ENCODE data around the gene GOLM1.
"Not testable (repeated sequence)": the region's sequence is repeated elsewhere in the genome, so short reads cannot be mapped to it uniquely, and the experiment has no call there.

The GOLM1 gene

GRCh38 chr9:86098824-86099700 is at the start of gene GOLM1:
Gene GOLM1, minus strand, starts transcription at chr9:86099558. Its CDS starts 20,238 bp downstream, at chr9:86079320.
- DNase-seq (ENCODE audit: low spot score), result no peak

GRCh38 chr9:86146671-86147070 is 47.3 kb upstream of the GOLM1 start:
- DNase-seq (ENCODE audit: low spot score), result not testable (repeated sequence)

GRCh38 chr9:86145960-86146359 is 46.6 kb upstream of the GOLM1 start:
- DNase-seq (ENCODE audit: low spot score), result not testable (repeated sequence)

- no peak for DNase-seq (ENCODE audit: low spot score)
These were observed 43.6 kb upstream of the GOLM1 start for GRCh38 chr9:86142973-86143372.

- DNase-seq (ENCODE audit: low spot score), result no peak
These were observed 42.5 kb upstream of the GOLM1 start for GRCh38 chr9:86141843-86142242.

GRCh38 chr9:86135371-86135770 is 36.0 kb upstream of the GOLM1 start:
- DNase-seq (ENCODE audit: low spot score), result no peak

GRCh38 chr9:86134361-86134760 is 35.0 kb upstream of the GOLM1 start:
- no peak for DNase-seq (ENCODE audit: low spot score)

- DNase-seq (ENCODE audit: low spot score), result no peak
These were observed 29.0 kb upstream of the GOLM1 start for GRCh38 chr9:86128235-86128822.

- peak; percentile 69 for DNase-seq (ENCODE audit: low spot score)
These were observed 27.9 kb upstream of the GOLM1 start for GRCh38 chr9:86126998-86127972.

- DNase-seq (ENCODE audit: low spot score), result no peak
These were observed 23.0 kb upstream of the GOLM1 start for GRCh38 chr9:86122311-86122710.

GRCh38 chr9:86119457-86119856 is 20.1 kb upstream of the GOLM1 start:
- DNase-seq (ENCODE audit: low spot score), result no peak

- DNase-seq (ENCODE audit: low spot score), result no peak
These were observed 17.1 kb upstream of the GOLM1 start for GRCh38 chr9:86116425-86116824.

- DNase-seq (ENCODE audit: low spot score), result no peak
These were observed 16.5 kb upstream of the GOLM1 start for GRCh38 chr9:86115886-86116285.

GRCh38 chr9:86112057-86112456 is 12.7 kb upstream of the GOLM1 start:
- DNase-seq (ENCODE audit: low spot score), result no peak

- no peak for DNase-seq (ENCODE audit: low spot score)
These were observed 3.3 kb upstream of the GOLM1 start for GRCh38 chr9:86102626-86103025.

- peak; percentile 30 for DNase-seq (ENCODE audit: low spot score)
These were observed 475 bp upstream of the GOLM1 start for GRCh38 chr9:86099701-86100364.

- no peak for DNase-seq (ENCODE audit: low spot score)
These were observed 1.7 kb downstream of the GOLM1 start for GRCh38 chr9:86097510-86098224.

- no peak for DNase-seq (ENCODE audit: low spot score)
These were observed 3.0 kb downstream of the GOLM1 start for GRCh38 chr9:86096386-86096785.

- no peak for DNase-seq (ENCODE audit: low spot score)
These were observed 5.4 kb downstream of the GOLM1 start for GRCh38 chr9:86093788-86094555.

- DNase-seq (ENCODE audit: low spot score), result no peak
These were observed 7.9 kb downstream of the GOLM1 start for GRCh38 chr9:86091477-86091876.
